HT1080 (cell line): Measurements from ENCODE around the gene OR2A2. TPM values are rescaled to one million over a fixed set of nuclear protein-coding genes. Genes with fewer than 3 reads are reported as not detected.
"Not testable (repeated sequence)": the region's sequence is repeated elsewhere in the genome, so short reads cannot be mapped to it uniquely, and the experiment has no call there.

Experiments
- DNase-seq: peaks from one replicate; pipeline ENCODE4 v3.0.0-alpha.2; 2015; ENCODE audit warnings: low read depth
- polyA plus RNA-seq, 2 experiments: library from polyadenylated mRNA; depleted of rRNA; stranded (reverse); fragments of >200 nt; gene quantifications; 2 replicates each; pipeline ENCODE4 v1.2.3, GENCODE V29; 2015
- total RNA-seq: library from RNA; depleted of rRNA; stranded (reverse); fragments of >200 nt; shearing (Covaris generic); gene quantifications from 2 replicates; pipeline ENCODE4 v1.2.3, GENCODE V29; 2014; rRNA removed

OR2A2 gene, protein sequence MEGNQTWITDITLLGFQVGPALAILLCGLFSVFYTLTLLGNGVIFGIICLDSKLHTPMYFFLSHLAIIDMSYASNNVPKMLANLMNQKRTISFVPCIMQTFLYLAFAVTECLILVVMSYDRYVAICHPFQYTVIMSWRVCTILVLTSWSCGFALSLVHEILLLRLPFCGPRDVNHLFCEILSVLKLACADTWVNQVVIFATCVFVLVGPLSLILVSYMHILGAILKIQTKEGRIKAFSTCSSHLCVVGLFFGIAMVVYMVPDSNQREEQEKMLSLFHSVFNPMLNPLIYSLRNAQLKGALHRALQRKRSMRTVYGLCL
- not detected in 2 replicates for total RNA-seq
- not detected in 2 replicates for polyA plus RNA-seq (2015; cell fraction: cytosol; rRNA removed)
- not detected in 2 replicates for polyA plus RNA-seq (2015; cell fraction: nucleus; rRNA removed)

DNA sequence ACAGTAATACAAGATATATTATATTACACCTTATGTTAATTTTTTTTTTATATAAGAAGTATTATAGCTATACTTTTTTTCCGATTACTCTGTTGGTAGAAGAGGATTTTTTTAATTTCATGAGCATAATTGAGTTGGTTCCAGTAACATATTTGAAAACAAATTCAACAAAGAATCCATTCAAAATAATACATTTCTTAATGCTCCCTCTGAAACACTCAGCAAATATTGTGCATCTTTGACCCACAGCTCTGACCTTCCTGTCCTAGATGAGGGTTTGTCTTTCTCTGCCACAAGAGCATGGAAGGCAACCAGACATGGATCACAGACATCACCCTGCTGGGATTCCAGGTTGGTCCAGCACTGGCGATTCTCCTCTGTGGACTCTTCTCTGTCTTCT is at the start of gene OR2A2:
TSS of gene OR2A2 (plus strand) at position 301 of the 400 bp plus-strand sequence. CDS start at position 301, 0 bp downstream.
- DNase-seq, result no peak

DNA sequence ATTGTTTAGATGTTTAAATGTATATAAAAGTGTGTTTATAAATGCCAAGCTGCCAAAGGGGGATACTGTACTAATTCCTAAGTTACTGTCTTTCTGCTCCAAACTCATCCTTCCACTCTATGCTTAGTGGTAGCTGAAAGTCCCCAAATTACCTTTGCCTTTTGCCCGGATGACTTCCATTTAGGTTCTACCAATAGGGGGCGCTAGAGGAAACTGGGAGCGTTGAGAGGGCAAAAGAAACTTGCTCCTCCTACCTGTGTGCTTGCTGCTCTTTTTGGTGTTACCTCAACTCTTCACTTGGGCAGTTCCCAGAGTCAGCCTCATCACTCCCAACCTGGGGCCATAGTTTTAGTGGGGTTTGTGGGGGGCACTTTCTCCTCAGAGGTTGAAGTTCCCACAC is 45.7 kb upstream of the OR2A2 start:
- DNase-seq, result no peak

DNA sequence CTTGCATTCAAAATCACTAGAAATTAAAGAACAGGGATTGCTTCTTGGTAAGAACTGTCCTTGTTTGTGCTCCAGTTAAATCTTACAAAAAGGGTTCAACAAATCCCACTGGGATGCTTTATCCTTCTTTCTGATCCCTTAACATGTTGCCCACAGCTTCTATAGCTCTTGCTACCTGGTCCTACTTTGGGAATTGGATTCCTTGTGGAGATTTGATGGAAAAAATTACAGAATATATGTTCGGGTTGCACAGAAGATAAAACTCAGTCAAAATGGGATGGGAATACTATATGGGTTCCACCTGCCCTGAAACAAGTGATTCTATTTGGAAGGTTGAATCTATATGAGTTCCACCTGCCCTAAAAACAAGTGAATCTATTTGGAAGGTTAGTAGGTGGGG is 39.9 kb upstream of the OR2A2 start, which contains the start of gene OR2A25:
TSS of gene OR2A25 (plus strand) at position 301 of the 400 bp plus-strand sequence. CDS start 4,409 bp downstream, outside the sequence.
- no peak for DNase-seq

DNA sequence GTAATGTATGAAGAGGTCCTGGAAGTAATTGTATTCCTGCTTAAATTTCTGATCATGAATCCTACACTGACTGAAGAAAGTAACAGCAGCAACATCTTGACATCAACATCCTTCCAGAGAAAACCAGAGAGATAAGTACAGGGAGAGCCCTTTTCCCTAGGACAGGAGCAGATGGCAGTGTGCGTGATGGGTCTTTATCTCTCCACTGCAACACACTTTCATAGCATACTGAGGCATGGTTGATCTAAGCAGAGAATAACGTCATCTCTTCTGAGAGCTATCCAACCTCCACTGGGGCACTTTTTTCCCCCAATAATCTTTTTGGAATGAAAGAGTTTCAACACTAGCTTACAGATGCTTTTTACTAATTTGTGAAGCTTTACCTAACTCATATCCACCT is 39.4 kb upstream of the OR2A2 start:
- no peak for DNase-seq

DNA sequence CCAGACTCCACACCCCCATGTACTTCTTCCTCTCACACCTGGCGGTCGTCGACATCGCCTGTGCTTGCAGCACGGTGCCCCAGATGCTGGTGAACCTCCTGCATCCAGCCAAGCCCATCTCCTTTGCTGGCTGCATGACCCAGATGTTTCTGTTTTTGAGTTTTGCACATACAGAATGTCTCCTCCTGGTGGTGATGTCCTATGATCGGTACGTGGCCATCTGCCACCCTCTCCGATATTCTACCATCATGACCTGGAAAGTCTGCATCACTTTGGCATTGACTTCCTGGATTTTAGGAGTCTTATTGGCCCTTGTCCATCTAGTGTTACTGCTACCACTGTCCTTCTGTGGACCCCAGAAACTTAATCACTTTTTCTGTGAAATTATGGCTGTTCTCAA is 35.0 kb upstream of the OR2A2 start:
- DNase-seq, result no peak

DNA sequence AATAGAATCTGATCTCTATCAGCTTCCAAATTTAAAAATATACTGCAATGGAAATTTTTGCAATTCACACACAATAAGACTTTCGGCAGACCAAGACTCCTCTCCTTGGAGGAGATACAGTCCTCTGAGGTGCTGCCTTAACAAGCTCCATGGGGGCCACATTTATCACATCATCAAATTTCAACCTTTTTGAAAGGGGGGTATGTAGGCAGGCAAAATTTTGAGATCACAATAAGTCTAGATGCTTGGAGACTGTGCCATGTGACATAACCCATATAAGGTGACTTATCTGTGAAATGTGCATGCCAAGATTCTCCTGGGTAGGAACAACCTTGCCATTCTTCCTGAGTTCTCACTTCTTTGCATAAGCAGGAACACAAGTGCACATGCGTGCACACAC is 23.4 kb upstream of the OR2A2 start, which contains the start of gene OR2A12:
TSS of gene OR2A12 (plus strand) at position 301 of the 400 bp plus-strand sequence. CDS start 8,830 bp downstream, outside the sequence.
- DNase-seq, result no peak

DNA sequence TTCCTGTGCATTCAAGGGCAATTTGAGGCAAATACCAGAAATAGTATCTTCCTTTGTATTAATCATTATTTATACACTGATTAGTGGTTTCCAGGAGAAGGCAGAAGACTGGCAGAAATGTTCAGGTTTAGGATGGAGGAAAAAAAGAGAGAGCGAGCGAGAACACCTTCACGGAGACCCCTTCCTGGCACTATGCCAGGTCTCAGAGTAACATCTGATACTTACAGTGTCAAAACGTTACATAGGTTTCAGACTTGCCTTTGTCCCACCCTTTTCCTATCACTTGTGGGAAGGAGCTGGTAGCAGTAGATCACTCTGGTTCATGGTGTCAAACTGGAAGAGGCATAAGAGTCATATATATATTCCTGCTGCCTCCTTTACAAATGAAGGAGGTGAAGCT is 22.7 kb upstream of the OR2A2 start:
- DNase-seq, result no peak

DNA sequence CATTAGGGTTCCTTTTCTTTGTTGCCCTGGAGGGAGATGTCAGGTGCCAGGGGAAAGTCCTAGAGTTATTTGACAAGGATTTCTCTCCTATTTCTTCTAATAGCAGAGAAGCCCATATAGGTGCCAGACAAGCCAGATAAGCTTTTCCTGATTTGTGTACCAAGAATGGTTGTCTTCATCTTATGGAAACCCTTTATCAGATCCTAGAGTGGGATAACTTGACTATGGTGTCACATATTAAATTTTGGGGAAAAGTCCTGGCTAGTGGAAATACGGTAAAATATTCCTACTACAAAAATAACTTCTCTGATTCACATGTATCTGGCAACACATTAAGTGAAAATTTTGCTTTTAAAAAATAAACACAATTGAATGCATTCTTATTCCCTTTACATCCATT is 22.2 kb upstream of the OR2A2 start:
- DNase-seq, result no peak

DNA sequence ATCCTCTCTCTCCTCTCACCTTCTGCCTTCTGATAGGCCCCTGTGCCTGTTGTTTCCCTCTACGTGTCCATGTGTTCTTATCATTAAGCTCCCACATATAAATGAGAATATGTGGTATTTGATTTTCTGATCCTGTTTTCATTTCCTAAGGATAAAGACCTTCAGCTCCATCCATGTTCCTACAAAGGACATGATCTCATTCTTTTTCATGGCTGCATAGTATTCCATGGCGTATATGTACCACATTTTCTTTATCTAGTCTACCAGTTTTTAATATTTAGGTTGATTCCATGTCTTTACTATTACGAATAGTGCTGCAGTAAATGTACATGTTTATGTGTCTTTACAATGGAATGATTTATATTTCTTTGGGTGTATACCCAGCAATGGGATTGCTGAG is 18.7 kb upstream of the OR2A2 start:
- DNase-seq, result no peak

DNA sequence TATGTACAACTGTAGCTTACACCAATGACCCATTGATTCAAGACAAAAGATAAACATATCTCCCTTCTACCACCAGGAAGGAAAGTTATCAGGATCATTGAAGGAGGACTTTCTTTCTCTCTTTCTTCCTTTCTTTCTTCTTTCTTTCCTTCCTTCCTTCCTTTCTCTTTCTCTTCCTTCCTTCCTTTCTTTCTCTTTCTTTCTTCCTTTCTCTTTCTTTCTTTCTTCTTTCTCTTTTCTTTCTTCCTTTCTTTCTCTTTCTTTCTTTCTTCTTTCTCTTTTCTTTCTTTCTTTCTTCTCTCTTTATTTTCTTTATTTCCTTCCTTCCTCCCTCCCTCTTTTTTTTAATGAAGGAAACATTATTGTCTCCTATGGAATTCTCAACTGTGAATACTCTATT is 10.6 kb upstream of the OR2A2 start:
- no peak for DNase-seq

DNA sequence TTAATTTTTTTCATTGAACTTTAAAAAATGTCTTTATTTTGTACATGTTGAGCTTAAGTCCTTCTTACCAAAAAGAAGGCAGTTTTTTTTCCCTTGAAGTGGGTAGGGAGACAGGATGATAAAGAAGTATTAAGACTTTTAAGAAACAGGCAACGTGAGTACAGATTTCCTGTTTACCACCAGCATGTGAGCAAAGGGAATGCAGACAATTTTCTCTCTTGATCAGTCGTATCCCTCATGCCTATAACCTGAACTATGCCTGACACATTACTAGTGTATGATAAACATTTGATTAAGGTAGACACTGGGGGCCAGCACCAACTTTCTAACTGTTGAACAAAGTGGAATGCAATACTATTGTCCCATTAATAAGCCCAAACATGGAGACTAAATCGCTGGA is 8.8 kb upstream of the OR2A2 start:
- no peak for DNase-seq

DNA sequence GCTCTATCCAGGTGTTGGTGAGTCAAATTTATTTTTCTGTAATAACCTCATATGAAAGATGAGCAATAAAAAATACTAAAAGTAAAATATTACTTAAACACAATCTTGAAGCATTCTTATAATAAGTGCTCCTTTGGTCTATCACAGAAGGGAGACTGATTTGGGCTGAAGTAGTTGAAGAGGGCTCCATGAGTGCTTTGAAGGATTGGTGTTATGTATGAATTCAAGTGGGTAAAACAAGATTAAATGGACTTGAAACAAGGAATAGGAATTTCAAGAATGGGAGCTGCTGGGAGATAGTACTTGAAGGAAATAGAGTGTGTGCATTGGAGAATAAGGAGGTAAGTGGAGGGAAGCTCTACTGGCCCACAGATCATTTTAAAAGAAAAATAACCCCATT is 7.3 kb upstream of the OR2A2 start:
- no peak for DNase-seq

DNA sequence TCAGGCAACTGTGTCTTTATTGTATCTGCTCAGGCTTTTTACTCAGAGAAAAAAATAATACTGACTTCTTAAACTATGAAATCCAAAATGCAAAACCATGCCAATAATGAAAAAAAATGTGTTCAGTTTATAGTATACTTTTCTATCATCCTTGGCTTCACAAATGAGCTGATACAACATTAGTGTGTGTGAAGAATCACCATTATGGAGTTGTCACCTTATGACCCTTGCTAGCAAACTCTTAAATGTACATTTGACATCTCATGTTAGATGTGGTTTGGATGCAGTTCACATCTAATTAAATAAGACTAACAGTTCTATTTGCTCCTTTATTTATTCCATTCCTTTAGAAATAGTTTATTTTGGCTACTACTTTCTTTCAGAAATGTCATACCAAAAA is 4.2 kb upstream of the OR2A2 start:
- DNase-seq, result no peak

DNA sequence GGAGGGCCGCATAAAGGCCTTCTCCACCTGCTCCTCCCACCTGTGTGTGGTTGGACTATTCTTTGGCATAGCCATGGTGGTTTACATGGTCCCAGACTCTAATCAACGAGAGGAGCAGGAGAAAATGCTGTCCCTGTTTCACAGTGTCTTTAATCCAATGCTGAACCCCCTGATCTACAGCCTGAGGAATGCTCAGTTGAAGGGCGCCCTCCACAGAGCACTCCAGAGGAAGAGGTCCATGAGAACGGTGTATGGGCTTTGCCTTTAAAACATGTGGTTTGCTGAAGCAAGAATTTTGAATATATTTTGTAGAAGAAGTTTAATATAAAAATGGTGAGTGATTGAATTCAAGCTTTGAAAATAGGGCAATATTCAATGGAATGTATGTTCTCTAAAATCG is 889 bp downstream of the OR2A2 start:
- no peak for DNase-seq

DNA sequence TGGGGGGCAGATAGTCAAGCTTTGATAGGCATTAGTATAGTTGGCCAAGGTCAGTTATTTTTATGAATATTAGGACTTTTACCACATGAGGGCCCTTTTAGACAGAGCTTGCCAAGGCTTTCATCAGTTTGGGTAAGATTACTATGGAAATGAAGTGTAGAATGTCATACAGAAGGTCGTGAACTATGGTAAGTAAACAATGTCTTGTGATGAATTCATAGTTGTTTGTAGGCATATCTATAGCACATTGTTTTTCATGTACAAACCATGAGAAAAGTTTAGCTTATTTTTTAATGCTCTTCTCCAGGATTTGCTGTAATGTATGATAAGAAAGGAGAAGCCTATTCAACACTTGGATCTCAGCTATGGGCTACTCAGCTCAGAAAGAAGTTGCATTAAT is 4.3 kb downstream of the OR2A2 start:
- no peak for DNase-seq

DNA sequence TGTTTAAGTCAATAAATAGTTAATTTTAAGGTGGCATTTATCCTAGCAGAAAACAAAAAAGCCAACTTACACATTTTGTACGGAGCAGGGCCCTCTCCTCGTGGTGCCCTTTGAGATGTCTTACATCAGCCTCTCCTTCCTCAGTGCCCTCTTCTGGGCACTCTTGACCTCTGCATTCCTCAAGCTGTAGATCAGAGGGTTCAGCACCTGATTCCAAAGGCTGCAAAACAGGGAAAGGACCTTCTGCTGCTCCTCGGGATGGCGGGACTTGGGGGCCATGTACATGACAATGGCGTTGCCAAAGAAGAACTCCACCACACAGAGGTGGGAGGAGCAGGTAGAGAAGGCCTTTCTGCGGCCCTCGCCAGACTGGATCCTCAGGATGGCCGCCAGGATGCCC is 9.0 kb downstream of the OR2A2 start:
- DNase-seq, result no peak

DNA sequence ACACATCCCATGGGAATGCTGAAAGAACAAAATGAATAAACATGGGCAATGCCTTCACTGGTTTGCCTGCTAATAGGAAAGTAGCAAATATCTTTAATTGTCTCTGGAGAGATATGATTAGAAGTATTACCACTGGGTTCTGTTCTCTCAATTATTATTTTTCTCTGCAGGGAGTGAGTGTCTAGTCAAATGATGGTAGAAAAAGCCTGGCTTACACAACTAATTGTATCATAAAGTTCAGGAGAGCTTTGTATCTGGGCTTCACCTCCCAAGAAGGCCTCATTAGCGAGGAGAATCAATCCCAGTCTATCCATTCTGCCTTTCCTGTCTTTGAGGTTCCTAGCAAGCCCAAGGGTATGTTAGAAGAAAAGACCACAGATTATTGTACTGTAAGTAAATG is 13.5 kb downstream of the OR2A2 start, which contains the start of gene OR2A14:
TSS of gene OR2A14 (plus strand) at position 301 of the 400 bp plus-strand sequence. CDS start 5,937 bp downstream, outside the sequence.
- DNase-seq, result no peak

DNA sequence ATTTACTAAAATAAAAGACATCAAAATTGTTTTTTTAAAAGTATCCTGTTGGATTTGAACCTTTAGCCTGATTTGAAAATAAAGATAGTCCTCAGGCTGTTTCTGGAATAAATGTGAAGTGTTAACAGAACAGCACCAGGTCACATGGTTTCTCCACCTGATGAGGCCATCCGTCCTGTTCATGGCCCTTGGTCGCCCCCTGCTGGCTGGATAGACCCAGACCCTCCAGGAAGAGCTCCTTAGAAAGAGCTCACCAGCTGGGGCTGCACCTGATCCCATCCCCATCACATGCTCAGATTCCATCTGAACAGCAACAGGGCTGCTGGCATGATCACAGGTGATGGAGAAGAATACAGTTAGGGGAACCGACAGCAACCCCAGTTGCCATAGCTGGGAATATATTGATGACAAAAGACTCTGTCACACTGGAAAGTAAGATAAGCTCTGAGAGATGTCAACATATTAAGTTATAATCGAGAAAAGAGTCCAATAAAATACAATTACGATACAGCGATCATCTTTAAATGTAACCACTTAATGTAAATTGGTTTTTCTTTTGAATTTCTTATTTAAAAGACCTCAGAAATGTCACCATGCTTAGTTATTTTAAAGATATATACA is 18.4 kb downstream of the OR2A2 start:
- DNase-seq, result peak; percentile 74

DNA sequence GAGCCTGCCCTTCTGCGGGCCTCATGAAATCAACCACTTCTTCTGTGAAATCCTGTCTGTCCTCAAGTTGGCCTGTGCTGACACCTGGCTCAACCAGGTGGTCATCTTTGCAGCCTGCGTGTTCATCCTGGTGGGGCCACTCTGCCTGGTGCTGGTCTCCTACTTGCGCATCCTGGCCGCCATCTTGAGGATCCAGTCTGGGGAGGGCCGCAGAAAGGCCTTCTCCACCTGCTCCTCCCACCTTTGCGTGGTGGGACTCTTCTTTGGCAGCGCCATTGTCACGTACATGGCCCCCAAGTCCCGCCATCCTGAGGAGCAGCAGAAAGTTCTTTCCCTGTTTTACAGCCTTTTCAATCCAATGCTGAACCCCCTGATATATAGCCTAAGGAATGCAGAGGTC is 20.2 kb downstream of the OR2A2 start:
- DNase-seq, result not testable (repeated sequence)

DNA sequence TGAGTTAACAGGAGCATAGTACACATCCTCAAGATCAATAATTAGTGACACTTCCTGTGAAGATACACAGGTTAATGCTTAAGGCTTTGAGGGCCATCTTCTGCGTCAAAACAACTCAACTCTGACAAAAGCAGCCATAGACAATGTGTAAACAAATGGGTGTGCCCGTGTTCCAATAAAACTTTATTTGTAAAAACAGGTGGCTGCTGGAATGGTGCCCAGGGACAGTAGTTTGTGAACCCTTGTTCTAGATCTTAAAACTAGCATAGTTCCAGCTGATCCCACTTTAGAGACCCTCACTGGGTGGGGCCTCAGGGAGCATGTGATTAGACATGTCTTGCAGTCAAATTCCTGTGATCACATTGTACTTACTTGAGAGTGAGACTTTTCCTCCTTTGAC is 21.3 kb downstream of the OR2A2 start:
- DNase-seq, result no peak

DNA sequence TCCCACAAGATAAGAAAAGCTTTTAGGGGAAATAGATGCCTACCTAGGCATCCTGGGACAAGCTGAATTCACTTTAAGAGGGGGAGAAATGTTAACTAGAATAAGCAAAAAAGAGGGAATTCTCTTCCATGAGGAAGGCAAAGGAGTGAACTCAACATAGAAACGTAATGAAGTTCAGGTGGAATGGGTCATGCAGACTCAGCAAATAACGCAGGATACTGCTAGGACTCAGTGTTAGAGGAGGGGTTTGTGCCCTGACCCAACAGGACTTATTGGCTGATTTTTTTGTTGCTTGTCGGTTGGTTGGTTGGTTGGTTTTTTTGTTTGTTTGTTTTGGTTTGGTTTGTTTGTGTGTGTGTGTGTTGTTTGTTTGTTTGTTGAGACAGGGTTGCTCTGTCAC is 22.9 kb downstream of the OR2A2 start:
- DNase-seq, result no peak

DNA sequence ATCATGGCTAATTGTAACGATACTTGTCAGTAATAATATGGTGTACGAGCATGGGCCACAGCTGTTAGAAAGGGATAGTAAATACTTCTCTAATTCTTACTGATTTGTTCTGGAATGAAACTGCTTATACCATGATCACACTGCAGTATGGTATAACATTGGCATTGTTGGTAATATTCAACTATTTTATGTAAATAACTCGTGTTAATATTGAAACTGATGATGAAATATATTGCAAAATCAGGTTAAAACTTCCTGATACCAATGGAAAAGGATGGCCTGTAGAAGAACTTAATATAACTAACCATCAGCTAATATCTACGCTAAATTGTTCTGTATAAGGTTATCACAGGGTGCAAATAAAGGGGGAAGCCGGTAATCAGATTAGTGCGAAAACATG is 23.9 kb downstream of the OR2A2 start:
- DNase-seq, result no peak

DNA sequence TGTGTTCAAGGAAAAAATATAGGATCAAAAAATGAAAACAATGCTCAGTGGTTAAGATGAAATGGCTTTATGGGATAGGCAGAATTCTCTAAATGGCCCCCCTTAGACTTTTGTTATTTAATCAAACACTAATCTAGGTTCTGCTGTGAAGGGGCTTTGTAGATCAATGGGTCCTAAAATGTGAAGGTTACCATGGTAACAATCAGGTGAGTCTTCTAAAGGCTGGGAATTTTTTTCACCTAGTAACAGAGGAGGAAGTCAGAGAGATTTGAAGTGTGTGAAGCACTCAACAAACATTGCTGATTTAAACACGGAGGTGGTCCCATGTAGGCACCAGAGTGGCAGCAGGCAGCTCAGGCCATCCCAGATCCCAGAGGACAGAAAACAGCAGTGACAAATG is 24.7 kb downstream of the OR2A2 start:
- no peak for DNase-seq
